Hematopoietic multipotent progenitor cell treated with erythropoietin and hydrocortisone succinate and interleukin-3 and kit ligand, for 6 days (in vitro differentiated cells): Measurements from ENCODE around the gene RASGRP1.

ENCODE experiments used
- DNase-seq: peaks from one replicate; pipeline ENCODE4 v3.0.0-alpha.2; 2015

Gene RASGRP1

DNA sequence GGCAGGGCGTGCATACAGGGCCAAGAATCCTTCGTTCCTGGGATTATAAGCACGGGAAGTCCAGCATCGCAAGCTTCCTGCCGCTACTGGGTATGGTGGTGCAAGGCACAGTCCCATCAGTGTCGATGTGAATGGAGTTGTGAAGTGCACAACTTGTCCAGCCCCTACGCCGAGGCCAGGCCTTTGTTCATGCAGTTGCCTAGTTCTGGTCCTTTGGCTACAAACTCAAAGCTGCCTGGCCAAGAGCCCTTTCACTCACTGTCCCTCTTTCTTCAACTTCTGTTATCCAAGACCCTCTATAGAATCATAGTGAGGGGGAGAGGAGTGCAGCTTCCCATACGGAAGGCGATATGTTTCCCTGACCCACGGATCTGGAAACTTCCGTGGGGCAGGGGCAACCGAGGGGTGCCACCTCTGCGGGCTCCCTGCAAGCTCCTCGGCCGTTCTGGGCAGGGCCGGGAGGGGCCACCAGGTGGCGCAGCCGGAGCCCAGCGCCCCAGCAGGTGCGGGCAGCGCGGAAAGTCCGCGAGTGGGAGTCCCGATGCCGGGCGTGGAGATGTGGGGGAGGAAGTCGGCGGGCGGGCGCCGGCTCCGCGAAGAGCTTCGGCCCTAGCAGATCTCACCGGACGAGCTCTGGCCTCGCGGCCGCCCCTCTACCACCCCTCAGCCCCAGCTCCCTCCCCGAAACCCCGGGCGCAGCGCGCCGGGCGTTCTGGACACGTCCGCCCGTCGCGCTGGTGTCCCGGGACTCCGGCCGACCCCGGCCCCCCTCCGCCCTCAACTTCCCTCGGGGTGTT, 693 bp downstream of the RASGRP1 start:
- peak; percentile 71 for DNase-seq

DNA sequence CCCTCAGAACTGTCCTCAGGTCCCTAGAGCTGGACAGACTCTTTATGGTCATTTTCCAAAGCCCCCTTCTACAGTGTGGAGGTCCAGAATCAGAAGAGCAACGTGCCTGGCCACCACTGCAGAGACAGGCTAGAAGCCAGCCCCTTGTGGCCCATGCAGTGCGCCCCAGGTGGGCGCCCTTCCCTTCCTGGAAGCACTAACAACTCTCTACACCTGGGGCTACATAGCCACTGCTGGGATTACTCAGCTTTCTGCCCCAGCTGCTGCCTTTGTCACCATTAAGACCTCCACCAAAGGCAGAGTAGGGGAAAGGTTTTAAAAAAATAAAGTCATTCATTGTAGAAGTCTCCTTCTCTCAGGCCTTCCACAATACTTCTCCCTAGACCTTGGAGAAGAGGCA, 2.3 kb downstream of the RASGRP1 start:
- DNase-seq = no peak

DNA sequence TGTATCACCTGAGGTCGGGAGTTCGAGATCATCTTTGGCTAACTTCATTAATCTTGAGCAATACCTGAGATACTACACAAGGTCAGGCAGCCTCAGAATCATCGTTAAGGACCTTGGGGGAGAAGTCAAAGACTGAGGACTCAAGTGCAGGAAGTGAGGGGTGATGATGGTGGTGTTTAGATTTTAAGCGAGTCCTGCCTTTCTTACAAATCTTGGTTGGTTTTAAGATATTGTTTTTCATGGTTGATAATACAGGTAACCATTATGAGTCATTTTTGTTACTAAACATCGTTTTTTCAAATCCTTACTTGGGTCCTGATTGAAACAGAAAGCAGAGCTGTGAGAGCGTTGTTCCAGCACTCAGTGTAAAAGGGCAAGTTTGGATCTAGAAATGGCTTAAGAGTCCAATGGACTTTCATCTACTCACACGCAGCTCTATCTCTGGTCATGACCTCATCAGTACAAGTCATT, 4.1 kb downstream of the RASGRP1 start:
- no peak for DNase-seq

DNA sequence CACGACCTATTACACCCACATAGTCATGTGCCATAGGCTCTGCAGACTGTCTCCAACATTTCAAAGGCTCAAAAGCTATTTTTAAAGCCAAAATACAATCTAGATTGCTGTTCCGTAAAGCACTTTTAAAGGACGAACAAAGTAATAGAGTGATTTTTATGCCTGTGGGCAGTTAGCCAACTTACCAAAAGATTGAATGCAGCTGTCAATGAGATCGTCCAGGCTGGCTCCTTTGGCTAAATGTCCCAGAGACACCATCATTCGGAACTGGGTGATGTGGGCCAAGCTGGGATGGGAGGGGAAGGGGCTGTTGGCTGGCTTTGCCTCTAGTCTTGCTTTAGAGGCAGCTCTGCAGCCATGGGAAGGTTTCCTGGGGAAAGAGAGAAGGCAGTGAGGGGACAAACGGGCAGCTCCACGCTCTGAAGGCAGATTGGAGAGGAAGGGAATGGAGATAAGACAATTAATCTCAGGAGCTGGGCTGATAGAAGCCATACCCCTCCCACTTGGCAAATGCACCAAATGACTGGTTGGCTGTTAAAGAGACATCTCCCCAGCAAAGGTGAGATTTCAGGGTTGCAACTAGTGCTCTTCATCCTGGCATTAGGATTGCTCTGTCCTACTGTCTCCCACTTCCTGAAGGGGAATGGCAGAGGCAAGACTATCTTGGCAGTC, 4.8 kb downstream of the RASGRP1 start:
- DNase-seq = no peak

DNA sequence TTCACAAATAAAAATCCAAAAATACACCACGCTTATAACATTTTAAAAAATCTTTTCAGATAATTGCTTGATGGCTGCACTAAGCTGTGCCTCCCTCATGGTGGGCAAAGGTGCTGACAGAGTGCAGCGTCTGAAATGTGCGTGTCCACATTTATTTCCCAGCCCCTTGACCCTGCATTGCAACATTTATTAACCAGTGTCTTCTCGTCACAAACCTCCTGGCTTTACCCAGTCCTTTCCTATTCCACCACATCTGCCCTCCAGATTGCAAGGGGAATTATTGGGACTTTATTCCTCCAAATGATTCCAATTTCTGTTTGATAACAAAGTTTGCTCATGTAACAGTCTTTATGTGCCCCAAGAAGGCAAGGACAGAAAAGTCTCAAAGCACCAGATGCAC, 5.5 kb downstream of the RASGRP1 start:
- DNase-seq = no peak

DNA sequence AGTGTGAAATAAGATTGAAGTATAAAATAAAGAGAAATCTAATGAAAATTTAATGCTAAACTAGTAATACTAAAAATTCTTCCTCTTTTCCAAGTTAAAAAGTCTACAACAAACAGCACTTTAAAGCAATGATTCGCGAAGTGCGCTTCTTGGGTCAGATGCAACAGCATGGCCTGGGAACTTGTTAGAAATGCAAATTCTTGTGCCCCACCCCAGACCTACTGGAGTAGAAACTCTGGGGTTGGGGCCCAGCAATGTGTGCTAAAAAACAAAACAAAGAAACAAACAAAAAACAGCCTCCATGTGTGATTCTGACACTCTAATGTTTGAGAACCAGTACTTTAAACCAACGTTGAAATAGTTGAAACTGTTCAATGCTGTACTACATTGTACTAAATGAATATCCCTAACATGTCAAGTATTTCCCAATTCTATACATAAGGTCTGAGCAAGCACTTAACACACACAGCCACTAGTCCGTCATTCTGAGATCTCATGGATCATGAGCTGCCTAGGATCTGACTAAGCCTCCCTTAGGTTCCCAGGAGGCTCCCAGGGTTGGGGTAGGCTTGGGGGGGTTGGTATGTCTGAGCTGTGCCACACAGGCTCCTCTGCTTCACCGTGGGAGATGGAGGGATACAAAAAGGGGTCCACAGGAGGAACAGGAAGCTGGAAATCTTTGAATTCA, 6.1 kb downstream of the RASGRP1 start:
- no peak for DNase-seq

DNA sequence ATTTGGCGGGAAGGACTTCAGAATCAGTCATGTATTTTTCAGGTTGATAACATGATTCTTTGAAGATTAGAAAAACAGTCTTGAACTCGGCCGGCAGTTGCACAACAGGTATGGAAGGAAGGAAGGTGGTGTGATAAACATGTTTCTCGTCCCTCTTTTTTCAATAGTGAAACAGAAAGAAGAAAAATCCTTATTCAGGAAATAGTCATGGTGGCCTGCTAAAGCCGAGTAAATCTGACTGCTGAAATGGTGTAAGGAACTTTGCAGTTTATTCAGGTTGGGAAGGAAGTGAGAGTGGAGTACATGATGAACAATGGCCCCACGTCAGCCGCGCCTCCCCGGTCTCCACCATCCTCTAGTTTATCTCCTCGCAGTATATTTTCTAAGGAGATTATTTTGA, 6.7 kb downstream of the RASGRP1 start:
- DNase-seq = no peak

DNA sequence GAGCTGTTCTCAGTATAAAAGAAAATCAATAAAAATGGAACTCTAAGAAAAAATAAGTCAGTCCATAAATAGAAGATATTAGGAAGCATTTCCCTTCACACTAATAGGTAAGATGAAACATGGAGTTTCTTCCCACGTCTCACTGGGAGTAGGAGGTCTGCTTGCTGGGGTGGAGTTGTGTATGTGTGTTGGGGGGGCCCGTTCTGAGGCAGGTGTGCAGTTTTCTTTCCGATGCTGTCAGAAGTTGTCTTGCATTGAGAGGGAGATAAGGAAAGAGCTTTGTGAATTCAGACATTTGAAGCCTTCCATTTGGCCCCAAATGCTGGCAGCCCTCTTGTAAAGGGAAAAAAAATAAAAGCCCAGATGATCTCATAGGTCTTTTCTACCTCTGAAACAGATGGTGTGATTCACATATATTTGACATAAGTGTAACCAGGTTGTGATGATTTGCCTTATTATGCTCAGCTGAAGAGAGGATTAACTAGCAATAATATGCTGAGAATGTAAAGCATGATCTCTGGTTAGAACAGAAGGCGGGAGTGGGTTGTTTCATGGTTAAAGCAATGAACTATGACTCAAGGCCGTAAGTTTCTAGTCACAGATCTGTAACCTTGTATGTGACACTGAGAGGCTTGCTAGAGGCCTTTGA, 8.8 kb downstream of the RASGRP1 start:
- no peak for DNase-seq

DNA sequence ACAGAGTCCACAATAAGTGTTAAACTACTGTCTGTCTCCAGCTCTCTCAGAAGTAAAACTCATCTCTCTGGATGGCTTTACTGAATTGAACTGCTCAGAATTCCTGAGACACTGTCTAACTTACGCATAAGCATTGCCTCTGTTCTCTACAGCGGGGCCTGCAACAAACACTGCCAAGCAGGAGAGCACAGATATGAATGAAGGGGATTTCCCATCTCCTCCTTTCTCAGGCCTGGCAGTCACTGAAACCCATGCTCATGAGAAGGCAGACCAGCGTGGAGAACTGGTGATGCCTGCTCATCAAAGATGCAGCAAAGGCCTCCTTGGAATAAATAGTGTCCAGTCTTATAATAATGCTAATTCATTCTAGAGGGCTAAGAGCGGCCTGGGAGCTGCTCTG, 10.3 kb downstream of the RASGRP1 start:
- no peak for DNase-seq

DNA sequence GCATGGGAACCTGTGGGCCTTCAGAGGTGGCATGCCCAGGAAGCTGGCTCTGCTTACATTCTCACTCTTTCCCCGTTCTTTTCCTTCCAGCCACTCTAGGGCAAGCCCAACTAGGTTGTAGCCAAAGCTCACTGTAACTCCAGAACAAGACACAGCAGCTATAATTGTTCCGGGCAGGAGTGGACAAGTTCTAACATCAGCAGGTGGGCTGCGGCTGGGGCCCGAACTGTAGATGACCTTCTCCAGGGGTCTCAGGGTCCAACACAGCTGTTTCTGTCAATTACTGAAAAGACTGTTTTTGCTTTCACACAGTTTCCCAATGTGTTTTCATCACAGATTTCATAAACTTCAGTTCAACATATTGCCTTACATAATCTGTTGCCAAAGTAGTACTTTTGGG, 11.5 kb downstream of the RASGRP1 start:
- no peak for DNase-seq

DNA sequence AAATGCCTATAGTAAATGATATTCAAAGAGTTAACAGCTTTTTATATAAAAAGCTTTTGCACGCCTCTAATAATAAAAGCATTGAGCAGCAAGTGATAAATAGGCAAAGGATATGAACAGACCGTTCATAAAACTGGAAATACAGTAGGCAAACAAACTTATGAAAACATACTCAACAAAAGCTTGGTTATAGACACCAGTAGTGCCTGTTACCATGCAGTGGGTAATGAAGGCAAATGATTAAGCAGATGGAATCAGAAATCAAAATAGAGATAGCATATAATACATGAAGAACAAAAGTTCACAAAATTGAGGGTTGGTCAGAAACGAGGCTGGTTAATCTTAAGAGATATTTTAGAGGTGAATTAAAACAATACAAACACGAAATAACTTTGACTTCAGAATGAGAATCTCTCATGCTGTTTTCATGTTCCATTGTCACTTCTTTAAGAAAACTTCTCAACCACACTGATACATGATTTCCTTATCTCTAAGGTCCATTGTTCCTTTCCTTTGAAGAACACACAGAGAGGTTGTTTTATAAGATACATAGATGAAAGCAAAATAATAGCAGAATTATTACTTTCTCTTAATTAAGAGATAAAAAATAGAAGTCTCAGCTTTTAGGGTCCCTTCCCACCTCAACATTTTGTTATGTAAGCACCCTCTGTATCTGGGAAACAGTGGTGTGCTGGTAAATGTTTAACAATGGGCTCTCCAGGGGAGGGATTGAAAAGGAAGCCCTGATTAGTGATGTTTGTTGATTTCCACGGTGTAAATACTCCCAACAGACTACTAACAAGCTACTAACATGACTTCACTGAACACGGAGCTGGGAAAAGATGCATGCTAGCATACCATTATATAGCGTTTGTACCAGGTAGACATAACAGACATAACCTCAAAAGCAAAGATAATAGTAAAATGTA, 12.6 kb downstream of the RASGRP1 start:
- no peak for DNase-seq

DNA sequence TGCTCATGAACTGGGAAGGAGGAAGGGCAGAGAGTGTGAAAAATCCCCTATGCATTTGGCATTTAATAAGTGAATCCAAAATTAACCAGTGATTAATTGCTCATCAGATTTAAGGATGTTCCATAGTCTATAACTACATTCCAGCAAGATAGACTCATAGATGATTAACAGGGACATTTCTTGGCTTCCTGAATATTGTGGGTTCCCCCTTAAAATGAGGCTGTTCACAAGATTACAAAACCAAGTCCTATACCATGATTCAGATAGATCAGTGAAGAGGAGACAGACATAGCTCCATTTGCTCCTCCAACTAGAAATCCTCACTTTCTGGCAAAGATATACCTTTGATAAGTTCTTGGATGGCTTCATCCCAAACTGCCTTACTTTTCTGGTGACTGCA, 15.4 kb downstream of the RASGRP1 start:
- DNase-seq = no peak

DNA sequence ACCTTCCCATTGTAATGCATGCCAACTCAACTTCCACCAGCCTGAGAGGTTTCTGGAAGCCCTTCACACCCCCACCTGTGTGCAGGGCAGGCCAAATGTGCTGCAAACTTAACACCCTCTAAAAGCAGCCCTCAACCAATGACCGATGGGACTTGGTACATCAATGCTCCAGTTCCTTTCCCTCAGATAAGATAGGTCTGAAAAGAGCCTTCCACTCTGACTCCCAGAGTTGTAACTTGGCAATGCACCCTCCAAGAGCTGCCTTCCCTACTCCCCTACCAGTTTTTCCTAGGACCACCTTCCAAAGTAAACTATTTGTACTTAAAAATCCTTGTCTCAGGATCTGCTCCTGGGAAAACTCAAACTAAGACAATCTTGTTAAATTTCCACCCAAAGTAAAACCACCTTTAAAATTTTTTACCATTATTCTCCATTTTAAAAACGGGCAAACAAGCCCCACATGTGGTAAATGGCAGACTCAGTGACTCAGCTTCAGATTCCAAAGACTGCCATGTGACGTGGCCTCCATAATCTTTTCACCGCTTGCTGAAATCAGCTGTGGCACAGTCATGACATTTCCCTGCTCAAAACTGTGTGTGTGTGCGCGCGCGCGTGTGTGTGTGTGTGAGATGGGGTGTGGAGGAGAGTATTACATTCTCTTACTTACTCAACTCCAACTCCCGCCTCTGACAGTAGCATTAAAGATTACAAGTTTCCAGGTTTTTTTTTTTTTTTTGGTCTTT, 17.2 kb downstream of the RASGRP1 start:
- no peak for DNase-seq

DNA sequence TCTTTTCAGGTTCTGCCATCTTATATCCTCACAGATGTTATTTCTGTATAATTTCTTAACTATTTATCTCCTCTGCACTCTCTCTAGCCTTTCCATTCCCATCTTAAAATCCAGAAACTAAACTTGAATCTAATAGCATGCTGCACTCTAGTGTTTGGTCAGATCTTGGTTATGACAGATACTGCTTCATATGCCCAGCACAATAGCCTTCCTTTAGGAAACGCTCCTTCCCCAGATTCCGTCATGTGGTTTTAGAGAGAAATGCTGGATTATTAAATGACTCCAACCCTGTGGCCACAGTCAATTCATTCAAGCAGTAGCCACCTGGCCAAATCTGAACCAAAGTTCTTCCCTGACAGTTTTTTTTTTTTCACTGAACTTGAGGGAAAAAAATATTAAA, 19.4 kb downstream of the RASGRP1 start:
- no peak for DNase-seq

DNA sequence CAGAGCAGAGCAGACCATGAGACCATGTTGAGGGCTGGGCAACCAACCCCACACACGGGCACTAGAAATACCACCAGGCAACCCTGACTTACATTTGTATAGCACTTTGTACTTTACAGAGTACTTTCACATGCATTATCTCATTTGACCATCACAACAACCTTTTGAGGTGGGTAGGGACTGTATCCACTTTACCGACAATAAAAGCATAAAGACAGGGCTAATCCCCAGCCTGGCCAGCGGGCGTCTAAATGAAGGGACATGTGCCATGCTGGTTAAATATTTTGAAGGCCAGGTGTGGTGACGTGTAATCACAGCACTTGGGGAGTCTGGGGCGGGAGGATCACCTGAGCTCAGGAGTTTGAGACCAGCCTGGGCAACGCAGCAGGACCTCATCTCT, 23.6 kb downstream of the RASGRP1 start:
- DNase-seq = no peak

DNA sequence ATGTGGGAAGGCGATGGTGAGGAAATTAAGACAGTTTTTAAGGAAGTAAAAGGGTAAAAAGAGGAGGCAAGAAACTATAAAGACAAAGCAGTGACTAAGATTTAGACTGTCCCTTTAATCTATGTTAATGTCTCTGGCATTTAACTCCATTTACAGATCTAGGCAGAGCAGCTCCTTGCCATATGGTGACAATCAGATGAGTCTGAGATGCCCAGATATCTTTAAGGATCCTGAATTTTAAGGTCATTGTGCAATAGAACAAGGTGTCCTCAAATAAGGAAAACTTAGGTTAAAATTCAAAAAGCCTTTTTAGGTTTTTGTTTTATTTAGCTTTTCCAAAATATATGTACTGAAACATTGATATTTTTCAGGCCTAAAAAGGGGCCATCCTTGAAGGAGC, 24.1 kb downstream of the RASGRP1 start:
- DNase-seq = no peak

DNA sequence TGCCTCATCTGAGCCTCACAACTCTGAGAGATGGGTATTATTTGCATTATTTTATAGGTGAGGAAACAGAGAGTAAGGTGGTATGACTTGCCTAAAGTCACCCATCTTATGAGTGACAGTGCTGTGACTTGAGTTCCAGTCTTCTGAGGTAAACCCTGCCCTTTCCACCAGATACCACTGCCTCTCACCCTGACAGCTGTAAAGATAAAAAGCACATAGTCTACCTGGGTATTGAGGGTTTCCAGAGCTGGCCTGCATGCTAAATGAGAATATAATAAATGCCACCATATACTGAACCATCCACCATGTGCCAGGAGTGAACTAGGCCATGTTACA, 25.6 kb downstream of the RASGRP1 start:
- no peak for DNase-seq

DNA sequence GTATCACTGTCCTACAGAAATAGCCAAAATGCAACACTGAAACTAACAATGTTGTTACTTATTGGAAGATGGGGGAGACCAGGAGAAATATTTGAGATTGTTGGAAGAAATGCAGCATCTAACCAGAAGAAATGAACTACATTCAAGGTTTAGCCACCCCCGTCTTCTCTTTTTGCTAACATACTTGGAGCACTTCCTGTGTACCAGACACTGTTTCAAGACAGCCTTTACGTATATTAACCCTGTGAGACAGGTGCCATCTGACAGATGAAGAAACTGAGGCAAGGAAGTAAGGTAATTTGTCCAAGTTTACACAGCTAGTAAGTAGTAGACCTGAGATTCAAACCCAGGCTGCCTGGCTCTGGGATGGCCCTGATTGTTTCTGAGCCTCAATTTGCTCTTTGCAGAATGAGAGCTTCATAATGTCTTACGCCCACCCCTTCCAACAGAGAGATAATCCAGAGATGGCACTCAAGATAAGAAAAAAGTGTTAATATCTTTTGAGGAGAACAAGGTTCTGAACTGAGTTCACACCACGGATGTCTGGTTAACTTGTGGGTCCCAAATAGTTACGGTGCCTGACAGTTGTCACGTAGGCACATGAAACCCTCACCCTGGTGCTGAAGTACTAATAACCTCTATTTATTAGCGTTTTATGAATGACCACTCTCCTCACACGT, 26.1 kb downstream of the RASGRP1 start:
- no peak for DNase-seq

DNA sequence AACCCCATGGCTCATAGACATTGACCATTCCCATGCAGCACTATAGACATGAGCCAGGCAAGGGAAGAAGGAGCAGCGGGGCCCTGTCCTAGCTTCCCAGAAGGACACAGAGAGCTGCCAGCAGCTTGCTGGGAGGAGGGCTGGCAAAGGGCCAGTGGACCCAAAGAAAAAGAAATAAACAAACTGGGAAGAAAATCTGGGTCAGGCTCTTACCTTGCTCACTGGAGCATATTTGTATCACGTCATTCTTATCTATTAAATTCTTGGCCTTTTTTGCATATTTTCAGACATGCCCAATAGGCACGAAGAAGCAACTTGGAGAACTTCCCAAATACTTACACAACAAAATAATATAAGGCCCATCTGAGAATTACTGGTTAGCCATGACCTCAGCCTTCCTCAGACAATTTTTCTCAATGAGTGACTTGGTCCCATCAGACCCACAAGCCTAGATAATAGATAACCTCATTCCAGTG, 28.4 kb downstream of the RASGRP1 start:
- no peak for DNase-seq

DNA sequence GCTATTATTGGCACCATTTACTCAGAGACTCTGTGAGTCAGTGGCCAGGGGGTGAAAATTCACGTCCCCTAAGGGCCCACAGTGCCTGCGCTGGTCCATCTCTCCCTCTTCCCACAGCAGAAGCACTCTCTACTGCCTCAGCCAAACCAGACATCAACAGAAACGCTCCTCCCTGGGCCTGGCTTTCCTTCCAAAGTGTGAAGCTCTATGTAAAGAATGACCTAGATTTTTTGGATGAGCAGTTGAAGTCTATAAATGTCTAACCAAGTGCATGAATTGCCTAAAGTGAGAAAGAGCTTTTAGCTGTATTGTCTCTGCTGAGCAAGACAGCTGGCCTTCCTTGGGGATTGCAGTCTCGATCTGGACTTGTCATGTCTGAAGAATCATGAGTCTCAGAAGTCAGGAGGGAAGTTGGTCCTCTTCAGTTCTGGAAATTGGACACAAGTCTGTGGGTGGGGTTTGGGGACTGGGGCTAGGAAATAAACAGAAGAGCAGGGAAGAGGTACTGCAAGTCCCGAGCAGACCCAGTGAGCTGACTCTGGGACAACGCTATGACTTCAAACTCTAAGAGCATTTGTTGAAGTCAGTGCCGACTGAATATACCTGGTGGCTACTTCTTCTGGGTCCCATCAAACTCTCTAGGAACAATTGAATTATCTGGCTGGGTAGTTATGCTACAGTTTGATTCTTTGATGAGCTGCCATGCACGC, 29.0 kb downstream of the RASGRP1 start:
- DNase-seq = no peak
